H1 (cell line): Measurements from ENCODE around the gene FANCF. TPM values are rescaled to one million over a fixed set of nuclear protein-coding genes. Genes with fewer than 3 reads are reported as not detected.

Source experiments
- CTCF ChIA-PET: fragments of 300-600 bp; sonication (Branson Sonifier 250); formaldehyde crosslinking; loops from one replicate; lab custom pipeline; 2021; ENCODE audit not compliant: partially characterized antibody; lab: Charles Lee
- POLR2A ChIA-PET: fragments of 300-600 bp; sonication (Branson Sonifier 250); formaldehyde crosslinking; loops from one replicate; lab custom pipeline; 2021; ENCODE audit warnings: inconsistent platforms; ENCODE audit not compliant: partially characterized antibody; lab: Charles Lee
- DNase-seq, 2 experiments: peaks; one replicate each; pipeline versions ENCODE4 v3.0.0 to v3.0.0-alpha.2; 2010 to 2022; ENCODE audit warnings: low spot score in 2 of 2, low read depth in 1 of 2, mixed read lengths in 1 of 2
- FAIRE-seq: peaks from 2 replicates; lab custom pipeline; 2011; peaks lifted over from hg19 to GRCh38; lab: Jason Lieb, UNC
- H2AFZ ChIP-seq: 2 replicates; pipeline ENCODE4 v1.8.1; 2012; ENCODE audit warnings: low read length, inconsistent platforms
- H2AK5ac ChIP-seq: 2 replicates; pipeline ENCODE4 v1.6.1; 2013; ENCODE audit warnings: low read depth, low read length
- H2BK120ac ChIP-seq: replicated peaks from 2 replicates; pipeline ENCODE3; 2013; ENCODE audit warnings: low read depth, low read length, inconsistent platforms
- H2BK12ac ChIP-seq: 2 replicates; pipeline ENCODE4 v1.6.1; 2013; ENCODE audit warnings: low read depth, low read length
- H2BK15ac ChIP-seq: 2 replicates; pipeline ENCODE4 v1.6.1; 2013; ENCODE audit warnings: low read length
- H2BK20ac ChIP-seq: 2 replicates; pipeline ENCODE4 v1.6.1; 2013; ENCODE audit warnings: low read length
- H2BK5ac ChIP-seq: 2 replicates; pipeline ENCODE4 v1.6.1; 2013; ENCODE audit warnings: low read depth, low read length
- H3K14ac ChIP-seq: 2 replicates; pipeline ENCODE4 v1.6.1; 2013; ENCODE audit warnings: inconsistent platforms; ENCODE audit not compliant: insufficient read length
- H3K18ac ChIP-seq: 2 replicates; pipeline ENCODE4 v1.6.1; 2013; ENCODE audit warnings: low read length; ENCODE audit errors: extremely low read depth
- H3K23ac ChIP-seq: 2 replicates; pipeline ENCODE4 v1.6.1; 2013; ENCODE audit warnings: inconsistent platforms; ENCODE audit not compliant: insufficient read length
- H3K23me2 ChIP-seq: 2 replicates; pipeline ENCODE4 v1.6.1; 2013; ENCODE audit warnings: low read depth, low read length
- H3K27ac ChIP-seq: 2 replicates; pipeline ENCODE4 v1.6.1; 2011; ENCODE audit warnings: low read depth, low read length, inconsistent platforms
- H3K27me3 ChIP-seq, 4 experiments: replicated peaks in 1 of 4; 1 replicate in 1 of 4; 2 replicates in 3 of 4; pipeline versions ENCODE4 v1.6.1 to v1.8.1; 2011 to 2013; ENCODE audit warnings: low read length in 3 of 4, mild to moderate bottlenecking in 3 of 4, inconsistent platforms in 2 of 4, mixed read lengths in 2 of 4, moderate library complexity in 1 of 4; ENCODE audit not compliant: control insufficient read depth in 3 of 4, insufficient read depth in 3 of 4; ENCODE audit errors: extremely low read depth in 1 of 4
- H3K36me3 ChIP-seq, 4 experiments: 2 replicates each; pipeline versions ENCODE4 v1.6.1 to v1.8.1; 2011 to 2013; ENCODE audit warnings: mild to moderate bottlenecking in 4 of 4, low read length in 3 of 4, moderate library complexity in 2 of 4, control low read depth in 1 of 4, inconsistent platforms in 1 of 4; ENCODE audit not compliant: insufficient read depth in 4 of 4, control insufficient read depth in 2 of 4
- H3K4ac ChIP-seq: replicated peaks from 2 replicates; pipeline ENCODE3; 2013; ENCODE audit warnings: low read length, low read depth, mixed read lengths, inconsistent platforms; ENCODE audit not compliant: insufficient read length
- H3K4me1 ChIP-seq, 4 experiments: replicated peaks in 1 of 4; 1 replicate in 1 of 4; 2 replicates in 3 of 4; pipeline versions ENCODE4 v1.6.1 to v1.8.1; 2011 to 2013; ENCODE audit warnings: low read length in 3 of 4, inconsistent platforms in 2 of 4, mixed read lengths in 1 of 4; ENCODE audit not compliant: insufficient read depth in 4 of 4, control insufficient read depth in 3 of 4
- H3K4me2 ChIP-seq, 2 experiments: 2 replicates each; pipeline versions ENCODE4 v1.6.1 to v1.8.1; 2011 to 2013; ENCODE audit warnings: low read depth in 2 of 2, low read length in 2 of 2, control low read depth in 1 of 2, inconsistent platforms in 1 of 2, mild to moderate bottlenecking in 1 of 2; ENCODE audit not compliant: insufficient read depth in 1 of 2
- H3K4me3 ChIP-seq, 4 experiments: fragments of 200-600, 300-600 bp in 1 of 4; sonication (generic), shearing (Covaris generic), sonication (Bioruptor Twin) in 1 of 4; 2 replicates each; pipeline versions ENCODE4 v1.5.1 to v1.8.1; 2011 to 2016; ENCODE audit warnings: low read length in 4 of 4, low read depth in 3 of 4, control low read depth in 2 of 4, inconsistent platforms in 2 of 4, mild to moderate bottlenecking in 2 of 4, mixed read lengths in 1 of 4, moderate library complexity in 1 of 4; ENCODE audit not compliant: insufficient read depth in 2 of 4; ENCODE audit errors: extremely low read depth in 1 of 4
- H3K56ac ChIP-seq: replicated peaks from 2 replicates; pipeline ENCODE3; 2013; ENCODE audit warnings: low read depth, mild to moderate bottlenecking, mixed read lengths, low read length, inconsistent platforms; ENCODE audit not compliant: insufficient read length
- H3K79me1 ChIP-seq: 2 replicates; pipeline ENCODE4 v1.6.1; 2013; ENCODE audit warnings: low read depth, low read length, control low read depth
- H3K79me2 ChIP-seq, 2 experiments: 2 replicates each; pipeline versions ENCODE4 v1.6.1 to v1.8.1; 2012 to 2013; ENCODE audit warnings: low read length in 2 of 2, mild to moderate bottlenecking in 2 of 2, inconsistent platforms in 1 of 2; ENCODE audit not compliant: insufficient read depth in 2 of 2, control insufficient read depth in 1 of 2
- H3K9ac ChIP-seq, 4 experiments: replicated peaks in 1 of 4; 1 replicate in 1 of 4; 2 replicates in 3 of 4; pipeline versions ENCODE4 v1.6.1 to v1.8.1; 2011 to 2013; ENCODE audit warnings: low read depth in 3 of 4, low read length in 3 of 4, control low read depth in 2 of 4, mild to moderate bottlenecking in 2 of 4, moderate library complexity in 2 of 4, inconsistent platforms in 1 of 4; ENCODE audit errors: extremely low read depth in 1 of 4
- H3K9me3 ChIP-seq, 2 experiments: 2 replicates each; pipeline versions ENCODE4 v1.6.1 to v1.8.1; 2012 to 2013; ENCODE audit warnings: mild to moderate bottlenecking in 2 of 2, moderate library complexity in 2 of 2, control low read depth in 1 of 2, inconsistent platforms in 1 of 2, low read depth in 1 of 2, low read length in 1 of 2, mixed read lengths in 1 of 2; ENCODE audit not compliant: insufficient read depth in 2 of 2
- H4K20me1 ChIP-seq, 2 experiments: replicated peaks in 1 of 2; 2 replicates each; pipeline versions ENCODE3 to v1.8.1; 2011 to 2013; ENCODE audit warnings: inconsistent platforms in 2 of 2, low read length in 2 of 2, mild to moderate bottlenecking in 1 of 2; ENCODE audit not compliant: insufficient read depth in 2 of 2, control insufficient read depth in 1 of 2
- H4K5ac ChIP-seq: 2 replicates; pipeline ENCODE4 v1.6.1; 2013; ENCODE audit warnings: low read length, low read depth, mixed read lengths, inconsistent platforms; ENCODE audit not compliant: insufficient read length
- H4K8ac ChIP-seq: 2 replicates; pipeline ENCODE4 v1.8.0; 2013; ENCODE audit warnings: mild to moderate bottlenecking, moderate library complexity, low read length, inconsistent platforms; ENCODE audit not compliant: insufficient read depth; ENCODE audit errors: extremely low read depth
- H4K91ac ChIP-seq: replicated peaks from 2 replicates; pipeline ENCODE3; 2013; ENCODE audit warnings: low read length, mixed read lengths, inconsistent platforms; ENCODE audit not compliant: insufficient read length
- ATF3 ChIP-seq: IDR thresholded peaks from 2 replicates; pipeline ENCODE4 v1.6.1; 2011; ENCODE audit warnings: low read depth, mild to moderate bottlenecking, low read length; ENCODE audit not compliant: insufficient read depth
- CBX8 ChIP-seq: fragments of 300-800, 300-1000 bp; sonication (generic); IDR thresholded peaks from 2 replicates; pipeline ENCODE4 v1.7.1; 2016; ENCODE audit warnings: low read depth, low read length, borderline replicate concordance
- PHF8 ChIP-seq: fragments of 200-600 bp; sonication (generic); conservative IDR thresholded peaks from 2 replicates; pipeline ENCODE4 v1.7.1; 2012; ENCODE audit warnings: low read depth, mild to moderate bottlenecking, inconsistent platforms, low read length, moderate library complexity
- RAD21 ChIP-seq, 2 experiments: IDR thresholded peaks in 1 of 2; conservative IDR thresholded peaks in 1 of 2; 2 replicates each; pipeline ENCODE4 v1.6.1; 2011; ENCODE audit warnings: low read depth in 2 of 2, low read length in 2 of 2, improper control_type of control experiment in 1 of 2, inconsistent platforms in 1 of 2, mild to moderate bottlenecking in 1 of 2, moderate library complexity in 1 of 2
- RNF2 ChIP-seq: fragments of 200-900, 300-1000 bp; sonication (generic); IDR thresholded peaks from 2 replicates; pipeline ENCODE4 v1.7.1; 2016; ENCODE audit warnings: borderline replicate concordance, low read depth, mild to moderate bottlenecking, antibody characterized with exemption, low read length; ENCODE audit not compliant: poor library complexity, severe bottlenecking; ENCODE audit errors: missing control alignments
- WGBS, 2 experiments: shearing (Covaris generic) in 1 of 2; methylation state at CpG; one replicate each; pipeline versions ENCODE4 v1.1.6 to v1.1.7; 2013 to 2015; ENCODE audit warnings: low lambda C conversion rate in 2 of 2, mixed read lengths in 2 of 2, inconsistent platforms in 1 of 2, low coverage in 1 of 2, missing lambda C conversion rate in 1 of 2; ENCODE audit not compliant: insufficient replicate concordance in 2 of 2, insufficient coverage in 1 of 2, insufficient read length in 1 of 2; ENCODE audit errors: extremely low coverage in 1 of 2, missing lambda C conversion rate in 1 of 2; 5-methylcytosine and 5-hydroxymethylcytosine counted together
- polyA plus RNA-seq, 7 experiments: library from polyadenylated mRNA; depleted of rRNA in 3 of 7; stranded (reverse) in 5 of 7; unstranded in 2 of 7; fragments of >200 nt in 5 of 7; fragments of 200-250 nt in 2 of 7; gene quantifications; 1 replicate in 5 of 7; 2 replicates in 1 of 7; 4 replicates in 1 of 7; pipeline versions ENCODE4 v1.2.1 to v1.2.3, GENCODE V29; 2011 to 2013; ENCODE audit warnings: missing spikeins in 2 of 7, mixed read lengths in 2 of 7
- total RNA-seq: library from RNA; stranded (reverse); fragmentation: NEBNext Ultra II Directional; extraction: Animal tissue kit (Norgen Biotek cat#: 25700); gene quantifications from 2 replicates; pipeline ENCODE4 v1.2.1, GENCODE V29; 2021

The FANCF gene
- total and polyA plus RNA-seq, 2 of the 8 experiments (the other 6 are each of a cell fraction or from before 2014, with no cell fraction given), result 10.0 to 29.4 TPM

DNA sequence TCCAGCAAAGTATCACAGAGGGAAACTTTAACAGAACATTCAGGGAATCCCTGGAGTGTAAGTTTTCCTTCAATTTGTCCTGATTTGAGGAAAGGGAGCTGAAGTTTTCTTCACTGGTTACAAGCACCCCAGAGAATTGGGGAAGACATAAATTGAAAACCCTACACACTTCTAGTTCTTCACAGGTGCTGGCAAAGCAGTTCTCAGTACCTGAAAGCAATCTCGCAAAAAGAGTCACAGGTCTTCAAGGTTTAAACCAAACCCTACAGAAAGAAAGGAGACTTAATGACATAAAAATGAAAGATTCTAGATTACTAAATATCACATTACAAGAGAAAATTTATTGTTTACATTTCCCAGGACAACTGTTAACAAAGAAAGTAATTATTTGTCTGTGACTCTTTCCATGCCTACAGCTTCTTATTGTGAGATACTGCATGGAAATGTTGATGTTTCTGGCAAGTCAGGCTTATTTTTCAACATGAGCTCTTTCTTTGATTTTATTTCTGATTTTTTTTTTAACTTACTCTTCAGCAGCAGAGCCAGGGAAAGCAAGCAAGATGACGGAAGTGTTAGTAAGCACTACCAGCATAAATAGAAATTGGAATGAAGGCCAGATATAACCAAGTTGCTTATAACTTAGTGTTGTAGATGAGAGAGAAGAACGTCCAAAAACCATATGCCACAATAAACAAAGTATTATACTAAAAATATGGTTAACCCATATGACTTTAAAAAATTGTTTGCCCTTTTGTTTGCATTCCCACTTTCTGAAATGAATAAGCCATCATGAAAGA lies 44.1 kb downstream of the FANCF start:
- no peaks in the 10 kb centered on the region for H4K20me1 ChIP-seq
- no peak overlapping the region for H2BK120ac ChIP-seq
- H2BK5ac ChIP-seq, result no peak overlapping the region
- 83% methylated on average over 3 of the region's 3 CpGs; no CpG with 5 or more reads in 1 of the 2 experiments for WGBS, 2 experiments
- no peaks in the 10 kb centered on the region for H3K36me3 ChIP-seq
- H2BK12ac ChIP-seq, result no peak overlapping the region
- H2BK15ac ChIP-seq, result no peak overlapping the region
- no peak overlapping the region for H2BK20ac ChIP-seq
- no peak overlapping the region for H3K4me3 ChIP-seq
- ChIA-PET CTCF (interaction anchor here (1.4 kb wide), 1 partner anchor 206 kb away, joined by 3 read pairs; no protein-coding TSS in a partner anchor), POLR2A (no interaction called here)
- H3K9me3 ChIP-seq, result no peaks in the 10 kb centered on the region
- H3K79me2 ChIP-seq, result no peaks in the 10 kb centered on the region
- no peak overlapping the region for H4K8ac ChIP-seq
- H3K14ac ChIP-seq, result no peak overlapping the region
- no peak overlapping the region for H3K9ac ChIP-seq
- no peak overlapping the region for H3K27ac ChIP-seq
- no peak overlapping the region for H3K18ac ChIP-seq
- no peak overlapping the region for H2AK5ac ChIP-seq
- H3K23me2 ChIP-seq, result no peaks in the 10 kb centered on the region
- DNase-seq, result no peak
- no peak overlapping the region for H4K91ac ChIP-seq
- H4K5ac ChIP-seq, result no peak overlapping the region
- no peaks in the 10 kb centered on the region for H3K27me3 ChIP-seq
- H3K23ac ChIP-seq, result no peak overlapping the region
- H3K56ac ChIP-seq, result no peak overlapping the region
- FAIRE-seq, result no peak
- peak overlapping the region; percentile 41; the same call in 1 of the 2 replicates for H2AFZ ChIP-seq
- H3K4me2 ChIP-seq, result no peak overlapping the region
- no peak overlapping the region for H3K4ac ChIP-seq
- H3K4me1 ChIP-seq, result no peaks in the 10 kb centered on the region
- H3K79me1 ChIP-seq, result no peaks in the 10 kb centered on the region
- TF ChIP-seq CBX8, result no peak
- no peak for TF ChIP-seq ATF3
- no peak for TF ChIP-seq PHF8
- TF ChIP-seq RNF2, result no peak
- no peak for TF ChIP-seq RAD21 (IDR thresholded peaks at IDR 0.05 in 1 of 2, conservative IDR thresholded peaks at IDR 0.05 in 1 of 2; ENCODE audit: low read depth in 2 of 2, low read length in 2 of 2)
